Ishikawa (cell line): ENCODE data around the gene QSOX1.

Source experiments
- EP300 ChIP-seq: IDR thresholded peaks from 2 replicates; pipeline ENCODE4 v1.6.1; 2012; ENCODE audit warnings: borderline replicate concordance
- TAF1 ChIP-seq: IDR thresholded peaks from 2 replicates; pipeline ENCODE4 v1.6.1; 2012; ENCODE audit warnings: low read depth, mild to moderate bottlenecking
- TF ChIP-seq, protein P1 (sequence below): IDR thresholded peaks from 2 replicates; pipeline ENCODE4 v1.6.1; 2012

DNA sequence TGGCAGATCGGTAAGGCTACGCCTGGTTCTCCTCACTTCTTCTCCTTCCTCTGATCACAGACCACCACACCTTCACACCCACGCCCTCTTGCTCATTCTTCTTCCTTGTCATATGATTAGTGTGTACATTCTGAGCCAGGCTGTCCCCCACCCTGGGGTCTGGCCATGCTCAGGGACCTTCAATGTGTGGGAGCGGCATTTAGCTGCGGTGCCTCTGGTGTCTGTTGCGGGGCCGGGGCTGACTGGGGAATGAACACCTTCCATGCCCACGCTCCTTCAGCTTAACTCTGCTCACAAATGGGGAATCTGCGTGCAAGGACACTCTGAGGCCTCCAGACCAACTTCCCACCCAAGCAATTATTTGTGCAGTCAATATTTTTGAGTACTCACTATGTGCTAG, 29.4 kb downstream of the QSOX1 start:
- TF ChIP-seq, protein P1, sequence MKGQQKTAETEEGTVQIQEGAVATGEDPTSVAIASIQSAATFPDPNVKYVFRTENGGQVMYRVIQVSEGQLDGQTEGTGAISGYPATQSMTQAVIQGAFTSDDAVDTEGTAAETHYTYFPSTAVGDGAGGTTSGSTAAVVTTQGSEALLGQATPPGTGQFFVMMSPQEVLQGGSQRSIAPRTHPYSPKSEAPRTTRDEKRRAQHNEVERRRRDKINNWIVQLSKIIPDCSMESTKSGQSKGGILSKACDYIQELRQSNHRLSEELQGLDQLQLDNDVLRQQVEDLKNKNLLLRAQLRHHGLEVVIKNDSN, result no peak
- TF ChIP-seq EP300 (no peak), TAF1 (no peak)
